Stimulated activated CD4-positive, alpha-beta T cell treated with anti-CD3 and anti-CD28 coated beads, TNF-alpha, amount 100 ng/mL, for 24 hours (primary cell): ENCODE measurements around the gene PLD5.
A peak's percentile ranks its signal among the peaks of the same experiment; 100 is the strongest.
"Not testable (repeated sequence)": the region's sequence is repeated elsewhere in the genome, so short reads cannot be mapped to it uniquely, and the experiment has no call there.

Experiments used
- DNase-seq, 3 experiments: peaks; one replicate each; pipeline ENCODE4 v3.0.0-alpha.2; 2020; ENCODE audit warnings: low read depth in 3 of 3

PLD5 gene

GRCh38 chr1:242489545-242489944 lies 35.0 kb downstream of the PLD5 start:
- no peak for DNase-seq

DNA sequence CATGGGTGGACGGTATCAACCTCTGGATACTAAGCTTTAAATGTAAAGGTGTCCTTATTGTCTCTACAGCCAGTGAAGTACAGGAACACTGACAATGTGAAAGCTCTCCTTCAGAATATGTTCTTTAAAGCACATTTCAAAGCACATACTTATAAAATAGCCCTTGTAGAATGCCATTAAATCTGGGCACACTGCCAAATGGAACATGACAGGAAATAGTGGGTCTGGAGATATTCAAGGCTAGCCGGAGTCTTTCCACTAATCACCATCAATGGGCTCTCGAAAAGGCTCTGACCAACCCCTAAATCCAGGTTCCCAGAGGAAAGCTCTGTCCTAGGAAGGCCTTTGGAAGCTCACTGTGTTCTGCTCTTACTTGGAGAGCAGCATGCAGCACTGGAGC lies 46.6 kb downstream of the PLD5 start:
- DNase-seq: no peak

GRCh38 chr1:242470774-242471173 lies 53.7 kb downstream of the PLD5 start:
- no peak for DNase-seq

- no peak for DNase-seq
Observed at GRCh38 chr1:242468784-242469183, 55.7 kb downstream of the PLD5 start.

DNA sequence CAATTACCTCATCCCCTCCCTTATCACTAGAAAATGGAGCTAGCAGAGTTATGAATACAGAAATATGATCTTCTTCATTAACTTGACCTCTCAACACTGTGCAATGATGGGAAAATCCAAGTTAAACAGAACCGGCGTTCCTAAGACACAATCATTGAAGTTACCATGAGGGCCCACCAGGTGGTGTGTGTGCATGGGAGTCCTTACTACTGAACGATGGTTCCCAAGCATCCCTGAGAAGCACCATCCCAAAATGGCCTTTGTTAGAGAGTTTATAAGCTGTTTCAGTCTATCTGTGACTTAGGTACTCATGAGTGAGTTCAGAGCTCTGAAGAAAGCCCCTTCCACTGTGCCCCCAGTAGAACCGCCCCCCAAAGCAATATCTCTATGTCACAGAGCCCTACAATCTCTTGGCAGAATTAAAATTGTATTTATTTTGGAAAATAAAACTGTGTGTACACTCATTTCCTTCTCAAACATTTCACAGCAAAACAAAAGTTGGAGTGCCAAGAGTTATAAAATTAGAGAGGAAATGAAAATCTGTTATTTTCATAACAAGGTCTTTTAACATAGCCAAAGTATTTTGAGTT lies 56.8 kb downstream of the PLD5 start:
- DNase-seq: peak in 1 of 3 experiments; percentile 4

- no peak for DNase-seq
Observed at GRCh38 chr1:242462867-242463266, 61.6 kb downstream of the PLD5 start.

DNA sequence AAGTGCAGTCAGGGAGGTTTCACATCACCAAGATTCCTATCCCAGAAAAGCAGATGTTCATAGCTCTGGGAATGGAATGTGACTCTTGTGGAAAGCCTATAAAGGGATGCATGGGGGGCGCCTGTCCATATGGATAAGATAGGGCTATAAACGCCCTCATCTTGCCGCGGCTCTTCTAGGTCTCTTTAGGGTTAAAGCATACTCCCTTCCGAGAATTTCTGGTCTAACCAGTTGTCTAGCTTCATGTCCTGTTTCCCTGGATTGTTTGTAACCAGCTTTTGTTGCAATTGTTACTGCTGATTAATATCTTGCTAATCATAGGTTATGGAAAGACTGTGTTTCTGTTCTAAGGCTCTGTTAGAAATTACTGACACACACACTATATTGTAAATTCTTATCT lies 64.8 kb downstream of the PLD5 start:
- DNase-seq: not testable (repeated sequence)

- no peak for DNase-seq
Observed at GRCh38 chr1:242456726-242457269, 67.7 kb downstream of the PLD5 start.

DNA sequence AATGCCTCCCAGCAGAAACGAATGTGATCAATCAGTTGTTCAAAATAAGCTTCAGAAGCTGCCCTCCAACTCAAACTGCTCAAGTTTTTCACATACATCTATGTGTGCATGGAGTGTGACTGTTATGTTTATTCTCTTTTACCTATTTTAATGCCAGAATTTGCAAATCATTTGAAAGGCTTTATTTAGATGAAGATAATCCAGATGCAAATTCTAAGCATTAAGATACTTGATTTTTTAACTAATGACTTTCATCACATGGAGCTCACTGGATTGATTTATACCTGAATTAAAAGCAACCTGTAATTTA lies 69.5 kb downstream of the PLD5 start:
- no peak for DNase-seq

GRCh38 chr1:242454262-242455051 lies 70.0 kb downstream of the PLD5 start:
- no peak for DNase-seq

- DNase-seq: no peak
Observed at GRCh38 chr1:242452573-242452972, 71.9 kb downstream of the PLD5 start.

DNA sequence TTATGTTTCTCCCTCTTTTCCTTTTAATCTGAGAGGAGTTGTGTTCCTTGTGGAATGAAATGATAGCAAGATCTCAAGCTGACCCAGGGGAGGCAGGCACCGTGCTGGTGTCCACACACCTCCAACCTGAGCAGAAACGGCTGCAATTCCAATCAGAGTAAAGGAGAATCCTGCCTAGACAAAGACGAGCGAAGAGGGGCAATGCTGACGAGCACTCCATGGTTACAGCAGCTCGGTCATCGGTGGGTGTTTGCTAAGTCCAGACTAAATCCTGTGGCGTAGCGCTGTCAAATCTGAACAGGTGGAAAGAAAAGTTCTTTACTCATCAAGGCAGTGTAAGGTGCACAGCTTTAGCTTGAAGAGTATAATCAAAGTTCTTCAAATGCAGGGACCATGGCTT lies 74.8 kb downstream of the PLD5 start:
- no peak for DNase-seq

GRCh38 chr1:242448910-242449645 lies 75.4 kb downstream of the PLD5 start:
- no peak for DNase-seq

GRCh38 chr1:242447689-242448088 lies 76.8 kb downstream of the PLD5 start:
- no peak for DNase-seq

GRCh38 chr1:242440757-242441156 lies 83.7 kb downstream of the PLD5 start:
- no peak for DNase-seq

GRCh38 chr1:242435200-242435599 lies 89.3 kb downstream of the PLD5 start:
- DNase-seq: no peak

- DNase-seq: no peak
Observed at GRCh38 chr1:242432491-242433095, 91.9 kb downstream of the PLD5 start.

- DNase-seq: no peak
Observed at GRCh38 chr1:242431786-242432185, 92.7 kb downstream of the PLD5 start.

- DNase-seq: no peak
Observed at GRCh38 chr1:242430956-242431355, 93.5 kb downstream of the PLD5 start.

DNA sequence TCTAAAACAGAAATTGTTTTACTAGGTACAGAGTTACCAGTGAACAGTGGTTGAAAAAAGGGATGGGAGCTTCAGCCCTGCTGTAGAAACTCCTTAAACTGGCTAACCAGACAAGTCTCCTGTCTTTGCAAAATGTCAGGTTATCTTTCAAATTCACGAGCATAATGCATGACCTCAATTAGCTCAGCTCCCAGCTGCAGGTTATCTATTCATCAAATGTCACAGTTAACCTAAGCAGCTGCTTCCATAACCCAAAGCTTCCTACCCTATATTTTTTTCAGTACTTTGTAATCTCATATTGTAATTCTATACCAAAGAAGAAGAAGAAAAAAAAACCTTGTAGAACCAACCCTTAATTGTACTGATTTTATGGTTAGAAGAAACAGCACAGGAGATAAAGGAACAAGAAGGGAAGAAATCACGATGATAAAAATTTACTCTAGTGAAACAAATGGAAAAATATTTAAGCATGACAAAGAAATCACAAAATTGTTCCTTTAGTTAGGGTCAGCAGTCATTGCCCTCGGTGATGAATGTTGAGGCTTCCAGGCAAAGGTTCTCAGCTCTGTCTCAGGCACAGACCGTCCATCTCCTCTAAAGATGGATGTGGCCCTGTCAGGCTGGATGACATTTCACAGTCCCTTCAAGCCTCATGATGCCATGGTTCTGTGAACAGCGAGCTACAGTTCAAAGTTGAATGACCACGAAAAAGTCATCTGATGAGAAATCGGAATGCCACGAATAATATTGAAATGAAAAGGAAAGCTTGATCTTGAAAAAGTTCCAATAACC lies 95.9 kb downstream of the PLD5 start:
- DNase-seq: no peak

- no peak for DNase-seq
Observed at GRCh38 chr1:242427519-242427918, 97.0 kb downstream of the PLD5 start.
